ENCODE measurements around the gene CCSER1.
"Not testable (repeated sequence)": the region's sequence is repeated elsewhere in the genome, so short reads cannot be mapped to it uniquely, and the experiment has no call there.

CCSER1 gene

DNA sequence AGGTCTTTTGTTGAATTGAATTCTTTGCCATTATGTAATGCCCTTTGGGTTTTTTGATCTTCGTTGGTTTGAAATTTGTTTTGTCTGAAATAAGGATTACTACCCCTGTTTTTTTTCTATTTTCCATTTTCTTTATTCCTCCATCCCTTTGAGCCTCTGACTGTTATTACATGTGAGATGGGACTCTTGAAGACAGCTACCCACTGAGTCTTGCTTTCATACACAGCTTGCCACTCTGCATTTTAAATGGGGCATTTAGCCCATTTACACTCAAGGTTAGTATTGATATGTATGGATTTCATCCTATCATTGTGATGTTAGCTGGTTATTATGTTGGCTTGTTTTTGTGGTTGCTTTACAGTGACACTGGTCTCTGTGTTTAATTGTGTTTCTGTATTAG, 1440.4 kb downstream of the CCSER1 start:
- no peak for DNase-seq (ENCODE audit: low read depth in 2 of 2)

DNA sequence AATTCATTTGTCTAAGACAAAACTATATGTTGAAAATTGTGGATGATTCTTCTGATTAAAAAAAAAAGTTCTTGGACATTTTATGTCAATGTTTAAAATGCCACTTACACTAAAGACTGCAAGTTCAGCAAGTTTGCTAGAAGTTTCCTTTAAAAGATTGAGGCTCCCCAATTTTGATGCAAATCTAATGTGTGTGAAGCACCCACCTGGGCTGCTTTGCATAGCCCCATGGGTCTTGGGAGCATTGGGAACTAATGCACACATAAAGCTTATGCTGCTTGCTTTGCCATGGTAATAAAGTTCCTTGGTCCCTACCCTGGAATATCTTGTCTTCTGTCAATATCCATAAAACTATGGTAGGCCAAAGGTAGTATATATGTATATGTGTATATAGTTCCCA, 1450.7 kb downstream of the CCSER1 start:
- DNase-seq (ENCODE audit: low read depth in 2 of 2) = no peak

GRCh38 chr4:91590260-91590659, 1463.1 kb downstream of the CCSER1 start:
- DNase-seq (ENCODE audit: low read depth in 2 of 2) = no peak

- no peak for DNase-seq (ENCODE audit: low read depth in 2 of 2)
Observed at GRCh38 chr4:91592125-91592524, 1464.9 kb downstream of the CCSER1 start.

DNA sequence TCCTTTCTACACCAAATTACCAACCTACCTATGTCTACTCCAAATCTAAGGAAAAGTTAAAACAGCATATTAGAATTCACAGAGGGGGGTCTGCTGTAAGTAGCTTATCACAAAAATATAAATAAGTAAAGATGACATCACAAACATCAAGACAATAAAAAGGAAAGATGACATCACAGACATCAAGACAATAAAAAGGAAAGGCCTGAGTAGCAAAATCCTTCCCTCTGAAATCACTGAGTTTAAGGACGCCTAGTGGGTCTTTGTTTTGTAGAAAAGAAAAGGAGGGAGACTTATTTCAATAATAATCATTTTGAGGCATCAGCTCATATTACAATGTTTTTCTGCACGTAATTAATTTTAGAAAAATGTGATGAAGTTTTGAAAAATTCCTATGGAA, 1469.5 kb downstream of the CCSER1 start:
- no peak for DNase-seq (ENCODE audit: low read depth in 2 of 2)

DNA sequence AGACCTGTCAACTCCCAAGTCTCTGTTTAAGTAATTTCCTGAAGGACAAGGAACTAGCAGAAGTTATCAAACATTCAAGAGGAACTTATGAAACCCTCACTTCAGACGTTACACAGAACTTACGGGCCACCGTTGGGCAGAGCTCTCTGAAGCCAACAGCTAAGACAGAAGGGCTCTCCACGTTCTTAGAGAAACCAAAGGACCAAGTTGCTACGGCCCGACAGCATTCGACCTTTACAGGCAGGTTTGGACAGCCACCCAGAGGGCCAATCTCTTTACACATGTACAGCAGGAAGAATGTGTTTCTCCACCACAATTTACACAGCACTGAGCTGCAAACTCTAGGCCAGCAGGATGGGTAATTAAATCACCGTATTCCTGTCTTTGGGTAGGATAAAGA, 1471.5 kb downstream of the CCSER1 start:
- no peak for DNase-seq (ENCODE audit: low read depth in 2 of 2)

DNA sequence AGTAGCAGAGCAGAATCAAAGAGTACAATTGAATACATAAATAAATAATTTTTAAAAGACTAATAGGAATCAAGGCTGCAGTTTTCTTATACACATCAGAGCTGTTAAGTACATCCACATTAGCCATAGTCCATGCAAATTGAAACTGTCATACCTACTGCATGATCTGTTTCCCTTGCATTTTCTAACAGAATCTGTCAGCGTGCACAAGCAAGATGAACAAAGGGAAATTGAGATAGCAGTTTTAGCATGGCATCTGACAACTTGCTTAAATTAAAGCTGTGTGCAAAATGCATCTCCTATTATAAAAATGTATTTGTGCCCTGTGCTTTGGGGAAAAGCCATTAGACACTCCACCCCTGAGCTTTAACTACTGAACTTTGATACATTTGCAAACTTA, 1473.1 kb downstream of the CCSER1 start:
- no peak for DNase-seq (ENCODE audit: low read depth in 2 of 2)

GRCh38 chr4:91601401-91601800, 1474.2 kb downstream of the CCSER1 start:
- no peak for DNase-seq (ENCODE audit: low read depth in 2 of 2)

GRCh38 chr4:91611782-91612181, 1484.6 kb downstream of the CCSER1 start:
- DNase-seq (ENCODE audit: low read depth in 2 of 2) = no peak

- DNase-seq (ENCODE audit: low read depth in 2 of 2) = no peak
Observed at GRCh38 chr4:91620952-91621351, 1493.8 kb downstream of the CCSER1 start.

DNA sequence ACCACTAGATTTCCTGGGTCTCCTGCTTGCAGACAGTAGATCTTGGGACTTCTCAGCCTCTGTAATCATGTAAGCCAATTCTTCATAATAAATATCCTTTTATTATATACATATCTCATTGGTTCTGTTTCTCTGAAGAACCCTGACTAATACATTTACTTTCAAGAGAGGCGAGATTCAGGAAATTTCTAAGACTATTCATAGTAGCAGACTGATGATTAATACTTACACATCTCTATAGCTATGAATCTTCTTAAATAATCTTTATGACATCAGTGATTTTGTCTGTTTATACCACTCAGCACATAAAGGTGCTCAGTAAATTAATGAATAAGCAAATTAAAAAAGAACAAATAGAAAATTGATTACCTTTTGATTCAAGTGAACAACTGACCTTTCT, 1494.3 kb downstream of the CCSER1 start:
- no peak for DNase-seq (ENCODE audit: low read depth in 2 of 2)

DNA sequence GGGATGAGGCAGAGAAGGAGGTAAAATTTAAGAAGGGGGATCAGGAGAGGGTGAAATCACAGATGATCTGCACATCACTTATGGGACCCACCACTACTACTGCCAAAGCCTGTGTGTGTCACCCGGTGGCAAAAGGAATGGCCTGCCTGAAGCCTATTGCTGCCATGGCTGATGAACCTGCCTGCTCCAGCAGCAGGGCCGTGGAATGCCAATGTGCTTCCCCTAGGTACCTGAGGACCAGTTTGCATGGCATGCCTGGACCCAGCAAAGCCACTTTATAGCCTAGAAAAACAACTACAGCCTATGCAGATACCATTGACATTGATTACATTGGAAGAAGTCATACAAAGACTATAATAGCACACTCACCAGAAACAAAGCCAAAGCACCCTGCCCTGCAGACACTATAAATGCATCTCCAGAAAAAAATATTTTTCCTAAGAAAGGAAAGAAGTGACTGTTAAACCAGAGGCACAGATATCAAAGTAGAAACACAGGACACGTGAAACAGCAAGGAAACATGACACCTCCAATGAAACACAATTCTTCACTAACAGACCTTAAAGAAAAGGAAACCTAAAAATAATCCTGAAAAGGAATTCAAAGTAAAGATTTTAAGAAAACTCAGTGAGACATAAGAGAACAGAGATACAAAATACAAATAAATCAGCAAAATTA, 1495.9 kb downstream of the CCSER1 start:
- no peak for DNase-seq (ENCODE audit: low read depth in 2 of 2)

DNA sequence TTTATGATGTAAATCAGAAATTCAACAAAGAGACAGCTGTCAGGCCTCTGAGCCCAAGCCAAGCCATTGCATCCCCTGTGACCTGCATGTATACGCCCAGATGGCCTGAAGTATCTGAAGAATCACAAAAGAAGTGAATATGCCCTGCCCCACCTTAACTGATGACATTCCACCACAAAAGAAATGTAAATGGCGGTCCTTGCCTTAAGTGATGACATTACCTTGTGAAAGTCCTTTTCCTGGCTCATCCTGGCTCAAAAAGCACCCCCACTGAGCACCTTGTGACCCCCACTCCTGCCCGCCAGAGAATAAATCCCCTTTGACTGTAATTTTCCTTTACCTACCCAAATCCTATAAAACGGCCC, 1496.4 kb downstream of the CCSER1 start:
- not testable (repeated sequence) for DNase-seq (ENCODE audit: low read depth in 2 of 2)

DNA sequence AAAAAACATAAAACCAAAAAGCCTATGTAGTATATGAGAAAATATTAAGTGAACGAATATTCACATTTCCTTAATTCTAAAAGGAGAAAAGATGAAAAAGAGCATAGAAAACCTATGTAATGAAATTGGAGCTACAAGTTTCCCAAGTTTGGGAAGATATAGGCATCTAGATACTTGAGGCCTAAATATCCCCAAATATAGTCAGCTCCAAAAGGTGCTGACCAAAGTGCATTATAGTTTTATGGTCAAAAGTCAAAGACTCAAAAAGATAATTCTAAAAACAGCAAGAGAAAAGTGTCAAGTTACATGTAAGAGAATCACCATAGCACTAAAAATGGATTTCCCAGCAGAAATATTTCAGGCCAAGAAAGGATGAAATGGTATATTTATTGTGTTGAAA, 1502.9 kb downstream of the CCSER1 start:
- DNase-seq (ENCODE audit: low read depth in 2 of 2) = no peak

DNA sequence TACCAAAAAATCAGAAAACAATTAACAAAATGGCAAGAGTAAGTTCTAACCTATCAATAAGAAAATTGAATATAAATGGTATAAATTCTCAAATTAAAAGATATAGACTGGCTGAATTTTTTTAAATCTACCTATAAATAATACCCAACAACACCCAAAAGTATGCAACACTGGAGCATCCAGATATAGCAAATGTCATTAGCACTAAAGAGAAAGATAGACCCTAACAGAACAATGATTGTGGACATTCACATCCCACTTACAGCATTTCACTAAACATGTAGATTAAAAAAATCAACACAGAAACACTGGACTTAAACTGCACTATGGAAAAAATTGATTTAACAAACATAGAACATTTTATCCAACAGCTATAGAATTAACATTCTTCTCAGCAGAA, 1503.6 kb downstream of the CCSER1 start:
- no peak for DNase-seq (ENCODE audit: low read depth in 2 of 2)

DNA sequence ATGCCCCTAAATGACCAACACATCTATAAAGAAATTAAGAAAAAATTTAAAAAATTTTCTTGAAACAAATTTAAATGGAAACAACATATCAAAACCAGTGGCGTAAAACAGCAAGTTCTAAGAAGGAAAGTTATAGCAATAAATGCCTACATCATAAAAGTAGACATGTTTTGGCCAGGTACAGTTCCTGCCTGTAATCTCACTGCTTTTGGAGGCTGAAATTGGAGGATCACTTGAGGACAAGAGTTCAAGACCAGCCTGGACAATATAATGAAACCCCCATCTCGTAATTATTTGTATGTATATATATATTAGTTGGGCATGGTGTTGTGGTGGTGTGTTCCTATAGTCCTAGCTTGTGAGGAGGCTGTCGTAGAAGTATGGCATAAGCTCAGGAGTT, 1504.1 kb downstream of the CCSER1 start:
- DNase-seq (ENCODE audit: low read depth in 2 of 2) = no peak

DNA sequence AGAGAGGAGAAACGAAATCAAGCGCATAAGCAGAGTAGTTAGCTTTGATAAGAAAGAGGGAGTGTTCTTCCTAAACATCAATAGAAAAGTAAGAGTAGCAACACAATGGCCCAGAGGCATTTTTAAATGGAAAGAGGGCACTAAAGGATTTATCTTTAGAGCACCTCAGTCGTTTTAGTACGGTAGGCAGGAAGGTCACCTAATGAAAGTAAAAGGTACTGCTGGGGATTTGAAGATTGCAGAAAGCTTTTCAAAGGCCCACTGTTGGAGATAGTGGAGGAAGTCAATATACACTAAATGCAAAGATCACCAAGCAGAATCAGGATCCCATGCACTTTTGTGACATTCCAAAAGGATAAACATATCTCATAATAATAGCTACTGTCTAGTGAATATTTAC, 1508.9 kb downstream of the CCSER1 start:
- DNase-seq (ENCODE audit: low read depth in 2 of 2) = no peak

All from stimulated activated CD4-positive, alpha-beta T cell treated with anti-CD3 and anti-CD28 coated beads, Interleukin-4, amount 100 ng/mL, for 48 hours (primary cell).